GM12874 (cell line): ENCODE measurements around the gene ZFAND4.

Experiments used
- CTCF ChIP-seq: IDR thresholded peaks from 2 replicates; pipeline ENCODE4 v1.5.1; 2011; ENCODE audit warnings: low read depth, mild to moderate bottlenecking, control low read depth, low read length, moderate library complexity; ENCODE audit not compliant: insufficient read depth

ZFAND4 gene

GRCh38 chr10:45585131-45585530 lies 87.4 kb downstream of the ZFAND4 start:
- no peak for TF ChIP-seq CTCF

GRCh38 chr10:45582386-45582781 lies 90.2 kb downstream of the ZFAND4 start:
- TF ChIP-seq CTCF, result no peak

- no peak for TF ChIP-seq CTCF
These were observed 90.8 kb downstream of the ZFAND4 start for GRCh38 chr10:45581582-45582385.

GRCh38 chr10:45581216-45581549 lies 91.4 kb downstream of the ZFAND4 start:
- no peak for TF ChIP-seq CTCF

GRCh38 chr10:45580371-45581215 lies 92.0 kb downstream of the ZFAND4 start:
- TF ChIP-seq CTCF, result no peak

GRCh38 chr10:45578384-45578971 lies 94.1 kb downstream of the ZFAND4 start:
- TF ChIP-seq CTCF, result no peak

GRCh38 chr10:45575966-45576597 lies 96.5 kb downstream of the ZFAND4 start:
- no peak for TF ChIP-seq CTCF
